Measurements from ENCODE around the gene TTC22.

- TF ChIP-seq CTCF (IDR thresholded peaks at IDR 0.05; ENCODE audit: low read length), result no peak
- TF ChIP-seq EZH2 (IDR thresholded peaks at IDR 0.05; ENCODE audit: borderline replicate concordance, low read length), result no peak
These were observed 12.7 kb downstream of the TTC22 start for GRCh38 chr1:54788459-54788858.
